ENCODE data around the gene SH3PXD2A.

DNA sequence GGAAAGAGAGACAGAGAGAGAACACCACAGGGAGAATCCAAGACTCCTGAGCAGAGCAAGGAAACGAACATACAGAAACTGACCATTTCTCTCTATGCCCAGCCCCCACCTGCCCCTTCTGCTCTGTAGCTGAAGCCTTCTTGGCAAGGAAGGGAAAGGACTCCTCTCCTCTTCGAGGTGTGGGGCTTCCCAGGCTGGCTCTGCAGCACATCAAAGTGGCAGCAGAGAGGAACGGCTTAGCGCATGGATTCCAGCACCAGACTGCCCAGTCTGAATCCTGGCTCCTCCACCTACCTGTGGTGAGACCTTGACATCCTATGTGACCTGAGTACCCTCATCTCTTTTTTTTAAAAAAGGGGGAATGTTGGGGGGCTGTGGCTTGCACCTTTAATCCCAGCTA is 69.4 kb downstream of the SH3PXD2A start:
- no peak for TF ChIP-seq CTCF (IDR thresholded peaks at IDR 0.05)
- no peak for TF ChIP-seq POLR2A (IDR thresholded peaks at IDR 0.05)
